Neural progenitor cell (in vitro differentiated cells): ENCODE data around the gene TMX1. TPM values are rescaled to one million over a fixed set of nuclear protein-coding genes. Genes with fewer than 3 reads are reported as not detected.

Experiments
- DNase-seq: peaks from one replicate; pipeline ENCODE4 v3.0.0-alpha.2; 2016; ENCODE audit warnings: low spot score
- H2AFZ ChIP-seq: fragments of 200-600 bp; sonication (generic); replicated peaks from 2 replicates; pipeline ENCODE4 v1.6.1; 2016; ENCODE audit warnings: antibody characterized with exemption
- H3F3A ChIP-seq: fragments of 200-600 bp; sonication (generic); 2 replicates; pipeline ENCODE4 v1.6.1; 2016; ENCODE audit warnings: antibody characterized with exemption, low read depth
- H3K27ac ChIP-seq: fragments of 200-600 bp; sonication (generic); 2 replicates; pipeline ENCODE4 v1.5.1; 2016; ENCODE audit warnings: mild to moderate bottlenecking
- H3K27me3 ChIP-seq: fragments of 200-600 bp; sonication (generic); 2 replicates; pipeline ENCODE4 v1.6.1; 2016; ENCODE audit warnings: mild to moderate bottlenecking, moderate library complexity
- H3K36me3 ChIP-seq: fragments of 200-600 bp; sonication (generic); 2 replicates; pipeline ENCODE4 v1.5.1; 2016
- H3K4me1 ChIP-seq: fragments of 200-600 bp; sonication (generic); 2 replicates; pipeline ENCODE4 v1.6.1; 2016; ENCODE audit warnings: mixed run types
- H3K4me2 ChIP-seq: fragments of 200-600 bp; sonication (generic); 2 replicates; pipeline ENCODE4 v1.6.1; 2016
- H3K4me3 ChIP-seq: fragments of 200-600 bp; sonication (generic); 2 replicates; pipeline ENCODE4 v1.5.1; 2016
- H3K79me2 ChIP-seq: fragments of 200-600 bp; sonication (generic); 2 replicates; pipeline ENCODE4 v1.6.1; 2016; ENCODE audit warnings: low read depth
- H3K9ac ChIP-seq: fragments of 200-600 bp; sonication (generic); 2 replicates; pipeline ENCODE4 v1.6.1; 2016
- H3K9me3 ChIP-seq: fragments of 200-600 bp; sonication (generic); 2 replicates; pipeline ENCODE4 v1.5.1; 2016; ENCODE audit warnings: low read depth
- H4K20me1 ChIP-seq: fragments of 200-600 bp; sonication (generic); 2 replicates; pipeline ENCODE4 v1.6.1; 2016; ENCODE audit warnings: low read depth
- H3K27ac Mint-ChIP-seq: 3 replicates; pipeline ENCODE4 v1.8.0; 2021; ENCODE audit warnings: mixed read lengths
- H3K27me3 Mint-ChIP-seq: 2 replicates; pipeline ENCODE4 v1.8.0; 2022; ENCODE audit warnings: low read depth, mild to moderate bottlenecking, inconsistent platforms, moderate library complexity, mixed read lengths; ENCODE audit not compliant: insufficient read depth
- H3K36me3 Mint-ChIP-seq: 3 replicates; pipeline ENCODE4 v1.8.0; 2021; ENCODE audit warnings: mixed read lengths
- H3K4me1 Mint-ChIP-seq: 3 replicates; pipeline ENCODE4 v1.8.0; 2021; ENCODE audit warnings: mixed read lengths
- H3K4me3 Mint-ChIP-seq: 3 replicates; pipeline ENCODE4 v1.8.0; 2021; ENCODE audit warnings: mild to moderate bottlenecking, moderate library complexity, mixed read lengths
- H3K9me3 Mint-ChIP-seq: 3 replicates; pipeline ENCODE4 v1.8.0; 2020; ENCODE audit warnings: mixed read lengths
- CTCF ChIP-seq: fragments of 200-600 bp; sonication (generic); IDR thresholded peaks from 2 replicates; pipeline ENCODE4 v1.5.1; 2017; ENCODE audit warnings: antibody characterized with exemption, mild to moderate bottlenecking
- EZH2 ChIP-seq: fragments of 200-600 bp; sonication (generic); IDR thresholded peaks from 2 replicates; pipeline ENCODE4 v1.6.1; 2017; ENCODE audit warnings: antibody characterized with exemption, mild to moderate bottlenecking, moderate library complexity
- EZH2phosphoT487 ChIP-seq: fragments of 200-600 bp; sonication (generic); IDR thresholded peaks from 2 replicates; pipeline ENCODE4 v1.6.1; 2017; ENCODE audit warnings: antibody characterized with exemption
- total RNA-seq: library from RNA; depleted of rRNA; stranded (reverse); fragments of >200 nt; gene quantifications from 2 replicates; pipeline ENCODE4 v1.2.3, GENCODE V29; 2015; ENCODE audit warnings: low replicate concordance

The TMX1 gene
- total RNA-seq, 1 donor from 2014 or later: 96.4 TPM

- no peaks in the 10 kb centered on the region for H3K4me1 Mint-ChIP-seq
Measured at GRCh38 chr14:51258280-51258679, 18.2 kb downstream of the TMX1 start.

GRCh38 chr14:51258788-51259187 lies 18.7 kb downstream of the TMX1 start:
- H3K4me3 Mint-ChIP-seq: no peak overlapping the region

More at GRCh38 chr14:51258280-51258679, 18.2 kb downstream of the TMX1 start:
- H3K9me3 ChIP-seq: no peaks in the 10 kb centered on the region
- peaks cover 7% of the 10 kb centered on the region for H3F3A ChIP-seq
- H3K36me3 ChIP-seq: peaks cover 40% of the 10 kb centered on the region
- H3K4me3 ChIP-seq: no peak overlapping the region
- no peak overlapping the region for H3K4me3 Mint-ChIP-seq
- TF ChIP-seq EZH2 (no peak), CTCF (no peak)
- no peak for DNase-seq
- H2AFZ ChIP-seq: no peak overlapping the region
- H4K20me1 ChIP-seq: no peaks in the 10 kb centered on the region
- peaks cover 33% of the 10 kb centered on the region for H3K36me3 Mint-ChIP-seq
- H3K27me3 Mint-ChIP-seq: no peaks in the 10 kb centered on the region
- H3K27ac ChIP-seq: no peak overlapping the region
- no peak overlapping the region for H3K27ac Mint-ChIP-seq
- H3K79me2 ChIP-seq: peaks cover 9% of the 10 kb centered on the region
- H3K4me2 ChIP-seq: no peak overlapping the region
- H3K4me1 ChIP-seq: peaks cover 13% of the 10 kb centered on the region
- H3K9me3 Mint-ChIP-seq: no peaks in the 10 kb centered on the region
- no peak overlapping the region for H3K9ac ChIP-seq
- no peaks in the 10 kb centered on the region for H3K27me3 ChIP-seq

GRCh38 chr14:51260225-51260624 lies 20.2 kb downstream of the TMX1 start:
- Histone ChIP-seq H3K79me2 (peaks cover 9% of the 10 kb centered on the region), H3K27ac (no peak overlapping the region), H3F3A (peaks cover 7% of the 10 kb centered on the region), H4K20me1 (no peaks in the 10 kb centered on the region), H3K4me2 (no peak overlapping the region), H3K9ac (no peak overlapping the region), H2AFZ (no peak overlapping the region), H3K4me3 (no peak overlapping the region), H3K4me1 (peaks cover 13% of the 10 kb centered on the region), H3K36me3 (peaks cover 28% of the 10 kb centered on the region), H3K9me3 (no peaks in the 10 kb centered on the region), H3K27me3 (no peaks in the 10 kb centered on the region)
- H3K27me3 Mint-ChIP-seq: no peaks in the 10 kb centered on the region
- peaks cover 31% of the 10 kb centered on the region for H3K36me3 Mint-ChIP-seq
- TF ChIP-seq EZH2 (no peak), CTCF (no peak), EZH2phosphoT487 (no peak)
- no peak overlapping the region for H3K4me3 Mint-ChIP-seq
- no peak for DNase-seq
- H3K9me3 Mint-ChIP-seq: no peaks in the 10 kb centered on the region
- no peak overlapping the region for H3K27ac Mint-ChIP-seq
- H3K4me1 Mint-ChIP-seq: no peaks in the 10 kb centered on the region

More at GRCh38 chr14:51258788-51259187, 18.7 kb downstream of the TMX1 start:
- Histone ChIP-seq H3K27ac (no peak overlapping the region), H3K4me2 (no peak overlapping the region), H3K4me3 (no peak overlapping the region), H3K79me2 (peaks cover 9% of the 10 kb centered on the region), H3K36me3 (peaks cover 40% of the 10 kb centered on the region), H2AFZ (no peak overlapping the region), H3F3A (peaks cover 7% of the 10 kb centered on the region), H3K4me1 (peaks cover 13% of the 10 kb centered on the region), H3K9me3 (no peaks in the 10 kb centered on the region), H3K27me3 (no peaks in the 10 kb centered on the region), H3K9ac (no peak overlapping the region), H4K20me1 (no peaks in the 10 kb centered on the region)
- DNase-seq: no peak
- no peaks in the 10 kb centered on the region for H3K4me1 Mint-ChIP-seq
- TF ChIP-seq CTCF: no peak
- TF ChIP-seq EZH2: no peak
- TF ChIP-seq EZH2phosphoT487: no peak
- H3K9me3 Mint-ChIP-seq: no peaks in the 10 kb centered on the region
- no peaks in the 10 kb centered on the region for H3K27me3 Mint-ChIP-seq
- no peak overlapping the region for H3K27ac Mint-ChIP-seq
- peaks cover 33% of the 10 kb centered on the region for H3K36me3 Mint-ChIP-seq
